Muscle layer of colon (tissue), 2 donors: Measurements from ENCODE around the gene BCL3.

ENCODE experiments used
- H3K27ac ChIP-seq: one replicate; pipeline ENCODE4 v1.7.0; 2013; ENCODE audit warnings: low read depth, mild to moderate bottlenecking, low read length, moderate library complexity
- H3K27me3 ChIP-seq, 2 donors: one replicate each; pipeline ENCODE4 v1.7.0; 2013; ENCODE audit warnings: low read length in 2 of 2, mild to moderate bottlenecking in 2 of 2; ENCODE audit not compliant: insufficient read depth in 2 of 2, control insufficient read depth in 1 of 2
- H3K36me3 ChIP-seq: one replicate; pipeline ENCODE4 v1.7.0; 2013; ENCODE audit warnings: mild to moderate bottlenecking, low read length; ENCODE audit not compliant: insufficient read depth
- H3K4me1 ChIP-seq: one replicate; pipeline ENCODE4 v1.7.0; 2013; ENCODE audit warnings: mild to moderate bottlenecking, low read length; ENCODE audit not compliant: insufficient read depth
- H3K4me3 ChIP-seq, 2 donors: one replicate each; pipeline ENCODE4 v1.7.0; 2013; ENCODE audit warnings: low read length in 2 of 2, low read depth in 1 of 2, mild to moderate bottlenecking in 1 of 2, moderate library complexity in 1 of 2
- H3K9ac ChIP-seq: one replicate; pipeline ENCODE4 v1.7.0; 2013; ENCODE audit warnings: low read length
- H3K9me3 ChIP-seq: one replicate; pipeline ENCODE4 v1.7.0; 2013; ENCODE audit warnings: mild to moderate bottlenecking, low read length
- donor health status: abdominal sarcoma.
- donor health status: Adenocarcinoma of cecum.

Gene BCL3, protein sequence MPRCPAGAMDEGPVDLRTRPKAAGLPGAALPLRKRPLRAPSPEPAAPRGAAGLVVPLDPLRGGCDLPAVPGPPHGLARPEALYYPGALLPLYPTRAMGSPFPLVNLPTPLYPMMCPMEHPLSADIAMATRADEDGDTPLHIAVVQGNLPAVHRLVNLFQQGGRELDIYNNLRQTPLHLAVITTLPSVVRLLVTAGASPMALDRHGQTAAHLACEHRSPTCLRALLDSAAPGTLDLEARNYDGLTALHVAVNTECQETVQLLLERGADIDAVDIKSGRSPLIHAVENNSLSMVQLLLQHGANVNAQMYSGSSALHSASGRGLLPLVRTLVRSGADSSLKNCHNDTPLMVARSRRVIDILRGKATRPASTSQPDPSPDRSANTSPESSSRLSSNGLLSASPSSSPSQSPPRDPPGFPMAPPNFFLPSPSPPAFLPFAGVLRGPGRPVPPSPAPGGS

GRCh38 chr19:44748426-44749254 is at the start of gene BCL3:
Gene BCL3, plus strand, starts transcription at chr19:44748708. Its CDS starts 83 bp downstream, at chr19:44748791.
- Histone ChIP-seq H3K4me1 (peaks cover 56% of the 10 kb centered on the region), H3K36me3 (peaks cover 15% of the 10 kb centered on the region), H3K9ac (peak within 1 kb of the TSS; percentile 95), H3K9me3 (no peaks in the 10 kb centered on the region), H3K27ac (peak within 1 kb of the TSS; percentile 99), H3K27me3 (no peaks in the 10 kb centered on the region), H3K4me3 (peak within 1 kb of the TSS; percentile 66 to 71)

DNA sequence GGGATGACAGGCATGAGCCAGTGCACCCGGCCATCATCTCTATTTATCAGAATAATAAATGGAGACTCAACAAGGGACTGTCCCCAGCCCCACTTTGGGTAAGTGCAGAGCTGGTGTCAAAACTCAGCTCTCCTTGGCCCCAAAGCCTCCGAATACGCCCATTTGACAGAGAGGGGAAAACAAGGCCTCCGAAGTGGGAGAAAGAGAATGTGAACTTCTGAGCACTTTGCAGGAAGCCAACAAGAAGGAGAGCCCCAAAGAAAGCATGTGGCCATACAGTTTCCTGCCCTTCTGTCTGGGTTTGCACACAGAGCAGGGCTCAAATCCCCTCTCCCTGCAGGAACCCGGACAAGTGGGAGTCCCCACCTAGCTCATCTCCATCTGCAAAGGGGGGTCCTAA is 48.0 kb upstream of the BCL3 start:
- Histone ChIP-seq H3K4me1 (no peaks in the 10 kb centered on the region), H3K4me3 (no peak overlapping the region), H3K27ac (no peak overlapping the region), H3K9me3 (no peaks in the 10 kb centered on the region), H3K9ac (no peak overlapping the region), H3K36me3 (no peaks in the 10 kb centered on the region), H3K27me3 (peaks cover 0 to 14% of the 10 kb centered on the region in 2 donors)

- no peak overlapping the region for H3K27ac ChIP-seq
- H3K9me3 ChIP-seq: no peaks in the 10 kb centered on the region
- no peaks in the 10 kb centered on the region for H3K4me1 ChIP-seq
- H3K36me3 ChIP-seq: no peaks in the 10 kb centered on the region
- peaks cover 0 to 14% of the 10 kb centered on the region in 2 donors for H3K27me3 ChIP-seq
- H3K4me3 ChIP-seq: no peak overlapping the region
- H3K9ac ChIP-seq: no peak overlapping the region
Measured at GRCh38 chr19:44701228-44701627, 47.3 kb upstream of the BCL3 start.

DNA sequence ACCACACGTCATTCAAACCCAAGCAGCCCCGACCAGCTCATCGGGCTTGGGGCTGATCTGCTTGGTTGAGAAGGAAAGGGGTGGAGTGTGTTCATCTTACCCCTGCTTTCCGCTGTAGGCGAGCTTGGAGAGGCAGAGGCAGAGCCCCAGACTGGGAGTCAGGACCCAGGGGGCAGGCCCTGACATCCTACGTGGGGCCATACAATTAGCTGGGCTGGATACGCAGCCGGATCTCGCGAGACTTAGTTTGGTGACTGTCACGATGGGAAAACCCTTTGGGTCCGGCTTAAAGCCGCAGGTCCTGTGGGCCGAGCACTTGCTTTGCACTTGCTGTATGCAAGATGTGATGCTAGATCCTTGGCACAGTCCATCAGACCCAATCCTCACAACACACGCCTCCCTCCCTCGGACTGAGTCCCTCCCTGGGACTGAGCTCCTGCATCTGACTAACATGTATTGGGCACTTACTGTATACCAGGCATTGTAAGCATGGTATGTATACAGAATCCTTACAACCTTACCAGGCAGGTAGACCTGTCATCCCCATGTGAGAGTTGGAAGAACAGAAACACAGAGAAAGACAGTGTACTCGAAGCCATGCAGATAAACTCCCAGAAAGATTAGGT is 45.8 kb upstream of the BCL3 start:
- no peaks in the 10 kb centered on the region for H3K4me1 ChIP-seq
- no peak overlapping the region for H3K9ac ChIP-seq
- no peak overlapping the region for H3K27ac ChIP-seq
- no peaks in the 10 kb centered on the region for H3K9me3 ChIP-seq
- H3K4me3 ChIP-seq: no peak overlapping the region
- H3K36me3 ChIP-seq: no peaks in the 10 kb centered on the region
- H3K27me3 ChIP-seq: peaks cover 0 to 8% of the 10 kb centered on the region in 2 donors

GRCh38 chr19:44703336-44704078 is 45.0 kb upstream of the BCL3 start:
- Histone ChIP-seq H3K9me3 (no peaks in the 10 kb centered on the region), H3K4me3 (no peak overlapping the region), H3K36me3 (no peaks in the 10 kb centered on the region), H3K27me3 (no peaks in the 10 kb centered on the region), H3K4me1 (no peaks in the 10 kb centered on the region), H3K9ac (no peak overlapping the region), H3K27ac (no peak overlapping the region)

GRCh38 chr19:44704982-44705381 is 43.5 kb upstream of the BCL3 start:
- Histone ChIP-seq H3K4me1 (no peaks in the 10 kb centered on the region), H3K9me3 (no peaks in the 10 kb centered on the region), H3K36me3 (no peaks in the 10 kb centered on the region), H3K27me3 (no peaks in the 10 kb centered on the region), H3K9ac (no peak overlapping the region), H3K27ac (no peak overlapping the region), H3K4me3 (no peak overlapping the region)

DNA sequence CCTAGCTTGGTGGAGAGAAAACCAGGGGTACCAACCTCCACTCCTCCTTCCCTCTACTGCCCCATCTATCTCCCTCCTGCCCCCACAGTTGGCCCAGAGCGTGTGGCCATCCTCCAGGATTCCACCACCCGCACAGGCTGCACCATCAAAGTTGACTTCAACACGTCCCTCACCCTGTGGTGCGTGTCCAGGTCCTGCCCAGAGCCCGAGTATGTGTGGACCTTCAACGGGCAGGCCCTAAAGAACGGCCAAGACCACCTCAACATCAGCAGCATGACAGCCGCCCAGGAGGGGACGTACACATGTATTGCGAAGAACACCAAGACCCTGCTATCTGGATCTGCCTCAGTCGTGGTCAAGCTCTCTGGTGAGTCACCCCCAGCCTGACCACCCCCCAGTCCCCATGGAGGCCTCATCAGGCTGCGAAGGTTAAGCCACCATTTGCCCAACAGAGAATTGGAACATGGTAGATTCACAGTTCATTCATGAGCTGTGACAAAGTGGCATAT is 43.0 kb upstream of the BCL3 start:
- Histone ChIP-seq H3K27me3 (no peaks in the 10 kb centered on the region), H3K4me1 (no peaks in the 10 kb centered on the region), H3K9me3 (no peaks in the 10 kb centered on the region), H3K9ac (no peak overlapping the region), H3K27ac (no peak overlapping the region), H3K4me3 (no peak overlapping the region), H3K36me3 (no peaks in the 10 kb centered on the region)

DNA sequence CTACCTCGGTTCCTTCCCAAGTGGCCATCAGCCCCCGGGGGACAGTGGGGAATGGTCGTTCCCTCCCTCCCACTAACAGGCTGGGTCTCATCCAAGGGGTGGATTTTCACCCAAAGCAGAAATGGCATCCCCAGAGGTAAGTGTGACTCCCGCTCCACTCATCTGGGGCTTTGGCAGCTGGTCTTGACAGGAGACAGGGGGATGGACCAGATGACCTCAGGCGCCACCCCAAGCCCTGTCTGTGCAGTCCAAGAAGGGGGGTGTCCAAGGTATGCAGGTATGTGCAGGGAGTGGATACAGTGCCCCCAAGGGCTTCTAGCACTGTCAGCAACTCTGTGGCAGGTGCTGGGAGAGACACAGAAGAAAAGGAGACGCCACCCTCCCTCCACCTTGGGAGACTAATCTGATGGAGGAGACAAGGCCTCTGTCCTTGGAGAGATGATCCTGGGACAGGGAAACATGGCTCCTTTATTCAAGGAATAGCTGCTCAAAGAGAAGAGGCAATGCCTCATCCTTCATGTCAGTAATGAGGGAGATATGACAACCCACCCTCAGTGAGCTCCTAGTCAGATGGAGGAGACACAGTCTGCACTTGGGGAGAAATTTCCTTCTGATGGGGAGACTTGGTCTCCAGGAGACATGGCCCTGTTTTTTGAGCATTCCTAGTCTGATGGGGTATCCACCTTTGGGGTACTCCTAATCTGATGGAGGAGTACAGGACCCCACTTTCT is 41.8 kb upstream of the BCL3 start:
- Histone ChIP-seq H3K9me3 (no peaks in the 10 kb centered on the region), H3K4me1 (no peaks in the 10 kb centered on the region), H3K27me3 (no peaks in the 10 kb centered on the region), H3K4me3 (no peak overlapping the region), H3K36me3 (no peaks in the 10 kb centered on the region), H3K9ac (no peak overlapping the region), H3K27ac (no peak overlapping the region)

DNA sequence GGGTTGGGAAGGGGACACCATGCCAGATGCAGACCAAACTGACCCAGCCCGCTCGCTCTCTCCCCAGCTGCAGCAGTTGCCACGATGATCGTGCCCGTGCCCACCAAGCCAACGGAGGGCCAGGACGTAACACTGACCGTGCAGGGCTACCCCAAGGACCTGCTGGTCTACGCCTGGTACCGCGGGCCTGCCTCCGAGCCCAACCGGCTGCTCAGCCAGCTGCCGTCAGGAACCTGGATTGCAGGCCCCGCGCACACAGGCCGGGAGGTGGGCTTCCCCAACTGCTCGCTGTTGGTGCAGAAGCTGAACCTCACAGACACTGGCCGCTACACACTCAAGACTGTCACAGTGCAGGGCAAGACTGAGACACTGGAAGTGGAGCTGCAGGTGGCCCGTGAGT is 40.7 kb upstream of the BCL3 start:
- Histone ChIP-seq H3K27ac (no peak overlapping the region), H3K27me3 (no peaks in the 10 kb centered on the region), H3K4me1 (no peaks in the 10 kb centered on the region), H3K9me3 (no peaks in the 10 kb centered on the region), H3K9ac (no peak overlapping the region), H3K4me3 (no peak overlapping the region), H3K36me3 (no peaks in the 10 kb centered on the region)

GRCh38 chr19:44708940-44709339 is 39.6 kb upstream of the BCL3 start:
- no peaks in the 10 kb centered on the region for H3K36me3 ChIP-seq
- H3K9me3 ChIP-seq: no peaks in the 10 kb centered on the region
- H3K27ac ChIP-seq: no peak overlapping the region
- no peaks in the 10 kb centered on the region for H3K4me1 ChIP-seq
- no peak overlapping the region for H3K9ac ChIP-seq
- no peaks in the 10 kb centered on the region for H3K27me3 ChIP-seq
- H3K4me3 ChIP-seq: no peak overlapping the region
